Measurements from ENCODE around the gene NBL1.

Gene NBL1

DNA sequence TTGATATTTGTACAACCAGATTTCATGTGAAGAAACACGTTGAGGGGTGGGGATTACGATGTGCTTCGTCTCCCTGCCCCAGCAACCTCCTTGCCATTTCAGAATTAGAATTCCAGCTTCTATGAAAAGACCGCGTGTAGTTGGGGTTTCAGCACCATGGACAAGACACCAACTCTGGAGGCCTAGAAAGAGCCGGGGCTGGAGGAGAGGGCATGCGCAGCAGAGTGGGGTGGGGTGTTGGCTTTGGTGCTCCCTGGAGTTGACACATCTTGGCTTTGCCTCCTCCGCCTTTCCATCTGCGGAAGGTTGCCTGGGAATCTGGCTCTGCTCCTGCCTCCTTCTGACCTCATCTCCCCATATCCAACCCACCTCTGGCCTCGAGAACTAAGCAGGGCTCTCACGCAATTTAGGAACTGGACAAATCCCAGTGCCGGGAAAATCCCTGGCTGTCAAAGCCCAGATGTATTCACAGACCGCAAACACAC is 32.4 kb downstream of the NBL1 start:
- no peak for DNase-seq

DNA sequence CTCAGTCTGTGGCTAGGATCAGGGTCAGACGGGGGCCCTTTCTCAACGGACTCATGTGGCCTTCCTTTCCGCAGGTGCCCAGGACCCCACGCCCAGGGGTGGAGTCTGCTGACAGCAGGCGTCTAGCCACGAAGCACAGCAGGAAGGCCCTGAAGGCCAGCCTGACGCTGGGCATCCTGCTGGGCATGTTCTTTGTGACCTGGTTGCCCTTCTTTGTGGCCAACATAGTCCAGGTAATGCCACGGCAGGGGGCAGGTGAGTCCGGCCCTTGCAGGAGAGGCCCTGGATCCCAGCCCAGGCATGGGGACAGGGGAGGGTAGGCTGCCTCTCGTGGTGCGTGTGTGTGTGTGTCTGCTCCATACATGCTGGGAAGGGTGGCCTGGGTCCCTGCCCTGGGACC is 34.4 kb downstream of the NBL1 start:
- DNase-seq, result no peak

DNA sequence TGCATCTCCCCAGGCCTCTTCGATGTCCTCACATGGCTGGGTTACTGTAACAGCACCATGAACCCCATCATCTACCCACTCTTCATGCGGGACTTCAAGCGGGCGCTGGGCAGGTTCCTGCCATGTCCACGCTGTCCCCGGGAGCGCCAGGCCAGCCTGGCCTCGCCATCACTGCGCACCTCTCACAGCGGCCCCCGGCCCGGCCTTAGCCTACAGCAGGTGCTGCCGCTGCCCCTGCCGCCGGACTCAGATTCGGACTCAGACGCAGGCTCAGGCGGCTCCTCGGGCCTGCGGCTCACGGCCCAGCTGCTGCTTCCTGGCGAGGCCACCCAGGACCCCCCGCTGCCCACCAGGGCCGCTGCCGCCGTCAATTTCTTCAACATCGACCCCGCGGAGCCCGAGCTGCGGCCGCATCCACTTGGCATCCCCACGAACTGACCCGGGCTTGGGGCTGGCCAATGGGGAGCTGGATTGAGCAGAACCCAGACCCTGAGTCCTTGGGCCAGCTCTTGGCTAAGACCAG is 34.9 kb downstream of the NBL1 start:
- DNase-seq, result no peak

DNA sequence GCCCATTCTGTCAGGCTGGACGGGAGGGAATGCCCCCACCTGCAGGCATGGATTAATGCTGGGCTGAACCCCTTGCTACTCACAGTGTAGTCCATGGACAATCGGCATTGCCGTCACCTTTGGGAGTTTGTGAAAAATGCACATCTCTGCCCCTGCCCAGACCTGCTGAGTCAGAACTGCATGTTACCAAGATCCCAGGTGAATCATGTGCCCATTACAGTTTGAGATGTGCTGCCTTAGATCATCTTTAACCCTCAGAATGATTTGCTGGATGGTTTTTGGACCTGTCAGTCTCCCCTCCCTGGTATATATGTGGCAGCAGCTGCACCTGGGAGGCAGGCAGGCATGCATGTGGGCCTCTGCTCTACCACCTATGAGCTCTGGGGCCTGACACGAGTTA is 35.6 kb downstream of the NBL1 start:
- no peak for DNase-seq

DNA sequence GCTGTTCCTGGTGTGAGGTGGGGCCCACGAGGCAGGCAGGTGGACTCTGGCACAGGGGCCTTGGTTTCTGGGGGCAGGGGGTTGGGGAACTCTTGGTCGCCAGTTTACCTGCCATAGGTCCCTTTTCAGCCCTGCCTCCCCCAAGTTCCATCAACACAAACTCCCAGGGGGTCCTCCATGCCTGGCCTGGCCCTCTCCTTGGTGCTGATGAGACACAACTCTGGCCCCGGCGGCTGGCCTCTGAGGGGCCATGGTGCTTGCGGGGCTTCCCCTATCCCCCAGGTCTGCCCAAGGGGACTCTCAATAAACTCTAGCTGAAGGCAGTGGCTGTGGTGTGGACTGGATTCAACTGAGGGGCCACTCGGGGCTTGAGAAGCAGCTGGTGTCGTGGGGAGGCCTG is 36.5 kb downstream of the NBL1 start:
- DNase-seq, result no peak

DNA sequence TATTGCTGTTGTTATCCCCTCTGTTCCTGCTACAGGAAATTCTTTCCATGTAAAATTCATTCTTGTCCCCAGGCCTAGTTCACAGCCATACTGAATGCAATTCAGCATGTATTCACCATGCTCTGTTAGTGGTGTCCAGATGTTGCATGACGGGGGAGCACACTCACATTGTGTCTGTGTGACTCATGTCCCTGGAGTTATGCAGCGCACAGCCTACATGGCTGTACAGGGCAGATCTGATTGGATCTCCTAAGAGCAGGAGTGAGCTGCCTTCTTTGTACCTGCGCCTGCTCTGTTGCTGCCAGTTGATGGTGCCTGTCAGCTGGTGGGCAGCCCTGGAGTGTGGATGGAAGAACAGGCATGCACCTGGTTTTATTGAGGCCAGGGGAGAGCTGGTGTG is 38.1 kb downstream of the NBL1 start:
- DNase-seq, result no peak

DNA sequence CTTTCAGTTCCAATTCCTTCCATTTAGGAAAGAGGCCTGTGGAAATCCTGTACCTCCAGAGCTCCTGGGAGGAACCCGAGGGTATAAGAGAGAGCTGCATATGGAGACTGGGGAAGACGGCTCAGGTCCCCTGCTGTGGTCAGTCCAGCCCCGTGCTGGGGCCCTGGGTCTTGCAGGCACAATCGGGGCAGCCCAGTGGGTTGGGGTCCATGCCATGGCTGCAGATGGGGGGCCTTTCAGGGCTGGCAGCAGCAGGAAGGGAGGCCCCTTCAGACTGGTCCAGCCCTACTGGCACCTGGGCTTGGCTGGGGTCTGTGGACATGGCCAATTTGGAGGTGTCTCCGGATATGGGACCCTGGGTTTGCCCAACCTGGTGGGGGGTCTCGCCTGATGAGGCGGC is 38.8 kb downstream of the NBL1 start:
- DNase-seq, result no peak

DNA sequence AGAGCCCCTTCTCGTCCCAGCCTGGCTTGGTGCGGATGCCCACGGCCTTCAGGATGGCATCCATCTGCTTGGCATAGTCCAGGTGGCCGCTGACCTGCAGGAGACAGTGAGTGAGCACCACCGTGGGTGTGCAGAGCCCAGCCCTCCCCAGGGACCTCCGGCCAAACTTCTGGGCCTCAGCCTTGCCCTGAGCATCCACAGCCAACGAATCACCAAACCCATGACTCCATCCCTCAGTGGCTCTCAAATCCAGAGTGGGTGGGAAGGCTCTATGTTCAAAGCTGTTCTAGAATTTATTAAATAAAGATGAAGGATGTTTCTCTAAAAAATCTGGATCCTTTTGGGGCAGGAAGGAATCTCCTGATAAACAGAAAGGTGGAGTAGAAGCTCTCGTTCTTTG is 39.2 kb downstream of the NBL1 start:
- no peak for DNase-seq

DNA sequence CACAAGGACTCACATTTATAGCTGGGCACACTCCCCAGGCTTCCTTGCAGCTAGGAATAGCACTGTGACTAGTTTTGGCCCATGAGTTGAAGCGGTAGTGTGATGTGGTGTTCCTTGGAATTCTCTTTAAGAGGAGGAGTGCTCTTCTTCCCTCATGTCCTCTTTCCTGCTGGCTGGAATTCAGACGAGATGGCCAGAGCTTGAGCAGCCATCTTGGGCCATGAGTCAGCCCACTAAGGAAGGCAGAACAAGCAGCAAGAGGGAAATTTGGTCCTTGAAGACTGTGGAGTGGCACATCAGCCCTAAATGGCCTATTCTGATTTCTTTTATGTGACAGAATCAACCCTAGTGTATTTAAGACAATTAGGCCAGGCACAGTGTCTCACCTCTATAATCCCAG is 40.6 kb downstream of the NBL1 start:
- no peak for DNase-seq

DNA sequence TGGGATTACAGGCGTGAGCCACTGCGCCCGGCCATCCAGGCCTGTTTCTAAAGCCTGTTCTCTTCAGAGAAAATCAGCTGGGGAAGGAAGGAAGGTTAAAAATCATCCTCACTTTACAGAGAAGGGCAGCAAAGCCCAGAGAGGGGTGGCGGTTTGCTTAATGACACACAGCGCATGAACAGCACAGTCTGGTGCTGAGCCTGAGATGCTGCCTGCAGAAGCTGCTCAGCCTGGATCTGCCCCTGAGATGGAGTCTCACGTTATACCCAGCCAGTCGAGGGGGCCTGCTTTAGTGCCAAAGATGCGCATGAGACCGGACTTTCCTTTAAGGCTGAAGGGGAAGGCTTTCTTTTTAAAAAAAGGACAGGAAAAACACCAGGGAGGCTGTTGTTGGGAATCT is 41.9 kb downstream of the NBL1 start:
- no peak for DNase-seq

DNA sequence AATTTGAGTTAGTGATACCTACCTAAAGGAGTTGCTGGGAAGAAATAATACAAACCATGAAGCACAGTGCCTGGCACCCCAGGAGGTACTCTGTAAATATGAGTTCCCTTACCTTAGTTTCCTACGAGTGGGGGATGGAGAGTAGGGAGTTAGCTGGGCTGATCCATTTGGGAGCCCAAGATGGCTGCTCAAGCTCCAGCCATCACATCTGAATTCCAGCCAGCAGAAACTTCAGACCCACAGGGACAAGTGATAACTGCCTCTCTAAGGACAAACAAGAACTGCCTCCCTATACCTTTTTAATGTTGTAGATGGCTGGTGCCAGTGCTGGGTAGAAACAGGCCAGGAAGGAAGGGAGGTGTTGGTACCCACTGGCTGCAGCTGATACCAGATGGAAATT is 43.3 kb downstream of the NBL1 start:
- no peak for DNase-seq

DNA sequence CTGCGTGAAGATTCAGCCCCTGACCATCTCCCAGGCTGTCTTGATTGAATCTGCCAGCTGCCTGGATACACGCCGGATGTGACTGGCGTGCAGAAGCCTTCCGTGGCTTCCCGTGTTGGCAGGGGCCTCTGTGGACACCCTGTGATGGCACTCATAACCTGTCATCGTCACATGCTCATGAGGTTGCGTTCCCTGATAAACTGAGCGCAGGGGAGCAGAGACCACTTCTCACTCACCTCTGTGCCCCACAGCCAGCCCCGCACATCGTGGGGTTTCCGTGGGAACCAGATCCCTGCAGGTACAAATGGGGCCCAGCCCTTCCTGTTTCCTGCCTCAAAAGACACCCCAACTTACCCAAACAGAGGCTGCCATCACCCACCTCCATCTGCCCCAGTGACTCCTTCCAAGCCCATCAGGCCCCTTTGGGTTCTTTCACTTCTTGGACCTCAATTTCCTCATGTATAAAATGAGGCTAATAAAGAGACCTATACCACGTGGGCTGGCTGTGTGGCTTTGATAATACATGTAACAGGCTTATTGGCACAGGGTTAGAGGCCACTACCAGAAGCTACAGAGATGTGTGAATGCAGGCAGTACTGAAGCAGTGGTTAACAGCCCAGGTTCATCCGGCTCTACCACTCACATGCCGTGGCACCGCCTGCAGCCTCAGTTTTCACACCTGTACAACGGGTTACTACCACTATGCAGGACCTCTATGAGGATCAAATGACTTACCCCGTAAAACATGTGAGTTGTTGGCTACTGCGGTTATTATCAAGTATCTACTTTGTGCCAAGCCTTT is 44.1 kb downstream of the NBL1 start:
- DNase-seq, result peak; percentile 49

DNA sequence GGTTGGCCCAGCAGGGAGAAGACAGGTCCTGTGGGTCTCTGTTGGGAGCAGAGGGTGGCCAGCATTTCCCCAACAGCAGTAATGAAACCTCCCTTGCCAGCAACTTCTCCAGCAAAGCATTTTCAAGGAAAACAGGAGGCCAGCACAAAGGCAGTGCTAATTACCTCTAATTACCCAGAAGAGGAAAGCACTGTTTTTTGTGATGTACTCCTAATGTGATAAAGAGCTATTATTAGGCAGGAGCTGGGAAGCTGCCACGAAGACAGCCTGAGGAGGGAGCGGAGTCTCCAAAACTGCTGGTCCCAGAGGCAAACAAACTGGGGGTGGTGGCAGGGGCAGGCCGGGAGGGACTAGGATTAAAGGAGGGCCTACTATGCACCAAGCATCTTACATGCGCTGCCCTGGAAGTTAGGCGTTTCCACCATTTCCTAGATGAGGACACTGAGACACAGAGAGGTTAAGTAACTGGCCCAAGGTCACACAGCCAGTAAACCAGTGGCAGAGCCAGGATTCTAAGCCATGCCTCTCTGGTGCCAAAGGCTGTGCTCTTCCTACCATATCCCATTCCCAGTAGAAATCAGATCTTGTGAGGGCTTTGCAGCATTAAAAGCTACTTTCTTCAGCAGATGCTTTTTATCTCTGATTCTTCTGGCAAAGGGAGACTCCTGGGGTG is 45.1 kb downstream of the NBL1 start:
- no peak for DNase-seq

DNA sequence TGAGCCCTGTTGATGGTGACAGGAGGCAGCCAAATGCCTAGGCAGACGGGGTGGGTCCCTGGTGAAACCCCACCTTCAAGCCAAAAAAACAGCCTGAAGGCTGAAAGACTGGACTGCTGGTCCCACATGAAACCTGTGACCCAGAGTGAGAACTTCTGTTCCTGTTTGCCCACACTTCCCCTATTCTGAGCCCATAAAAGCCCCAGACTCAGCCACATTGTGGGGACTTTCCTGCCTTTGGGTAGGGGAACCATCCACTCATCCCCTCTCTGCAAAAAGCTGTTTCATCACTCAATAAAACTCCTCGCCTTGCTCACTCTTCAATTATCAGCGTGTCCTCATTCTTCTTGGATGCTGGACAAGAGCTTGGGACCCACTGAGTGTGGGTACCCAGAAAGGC is 45.7 kb downstream of the NBL1 start:
- DNase-seq, result no peak

DNA sequence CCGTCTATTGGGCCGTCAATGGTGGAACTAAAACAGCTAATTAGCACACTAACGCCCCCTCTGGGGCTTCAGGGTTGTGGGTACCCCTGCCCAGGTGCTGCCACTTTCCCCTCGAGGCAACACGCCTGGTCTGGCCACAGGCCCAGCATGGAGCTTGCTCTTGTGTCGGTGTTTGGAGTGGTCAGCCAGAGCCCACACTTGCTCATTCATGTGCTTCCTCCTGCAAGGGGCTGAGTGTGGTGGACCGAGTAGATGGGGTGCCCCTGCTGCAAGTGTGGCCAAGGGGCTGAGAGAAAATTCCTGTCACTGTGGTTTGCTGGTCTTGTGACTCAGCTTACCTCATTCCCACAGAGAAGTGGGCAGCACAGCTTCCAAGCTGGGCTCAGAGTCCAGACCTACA is 46.2 kb downstream of the NBL1 start:
- no peak for DNase-seq

DNA sequence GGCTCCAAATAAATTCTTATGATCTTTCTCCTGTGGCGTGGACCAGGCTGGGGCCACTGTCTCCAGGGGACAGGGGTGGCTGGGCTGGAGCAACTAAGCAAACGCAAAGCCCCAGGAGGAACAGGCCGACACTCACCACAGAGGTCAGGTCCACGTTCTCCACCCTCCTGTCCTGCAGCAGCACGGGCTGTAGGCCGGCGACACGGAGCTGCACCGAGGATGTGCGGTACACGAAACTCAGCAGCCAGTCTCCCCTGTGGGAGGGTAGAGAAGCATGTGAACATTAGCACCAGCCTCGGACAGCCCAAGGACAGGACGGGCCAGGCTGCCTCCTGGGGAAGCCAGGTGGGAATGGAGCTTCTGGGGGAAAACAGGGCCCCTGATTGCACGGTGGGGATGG is 50.2 kb downstream of the NBL1 start:
- no peak for DNase-seq

DNA sequence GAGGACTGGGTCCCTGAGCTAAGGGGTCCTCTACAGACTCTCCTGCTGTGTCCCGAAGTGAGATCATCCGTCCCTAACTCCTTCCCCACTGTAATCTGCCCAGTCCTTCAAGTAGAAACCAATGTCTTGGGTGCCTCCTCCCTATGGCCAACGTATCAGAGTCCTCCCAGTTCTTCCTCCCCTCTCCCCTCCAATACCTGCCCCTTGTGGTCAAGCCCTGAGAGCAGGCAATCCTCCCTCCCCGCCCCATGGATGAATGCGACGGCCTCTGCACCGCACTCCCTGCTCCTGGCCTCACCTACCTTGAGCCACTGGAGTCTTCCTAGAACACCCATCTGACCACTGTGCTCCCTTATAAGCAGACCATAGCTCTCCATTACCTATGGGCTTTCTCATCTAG is 51.7 kb downstream of the NBL1 start:
- DNase-seq, result no peak

DNA sequence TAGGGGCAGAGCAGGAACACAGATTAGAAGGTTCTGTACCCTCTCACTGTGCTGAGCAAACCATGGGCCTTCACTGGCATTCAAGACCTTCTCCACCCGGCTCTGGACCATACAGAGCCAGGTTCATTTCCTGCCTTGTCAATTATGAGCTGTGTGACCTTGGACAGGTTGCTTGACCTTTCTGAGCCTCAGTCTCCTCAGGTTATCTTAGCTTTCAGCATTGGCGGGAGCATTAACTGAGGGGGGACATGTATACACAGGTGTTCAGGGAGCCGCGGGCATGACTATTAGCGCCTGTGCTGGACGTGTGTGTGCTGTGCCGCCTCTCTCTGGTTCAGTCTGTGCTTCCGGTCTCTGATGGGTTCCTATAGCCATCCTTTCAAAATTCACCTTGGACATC is 52.7 kb downstream of the NBL1 start:
- DNase-seq, result no peak

DNA sequence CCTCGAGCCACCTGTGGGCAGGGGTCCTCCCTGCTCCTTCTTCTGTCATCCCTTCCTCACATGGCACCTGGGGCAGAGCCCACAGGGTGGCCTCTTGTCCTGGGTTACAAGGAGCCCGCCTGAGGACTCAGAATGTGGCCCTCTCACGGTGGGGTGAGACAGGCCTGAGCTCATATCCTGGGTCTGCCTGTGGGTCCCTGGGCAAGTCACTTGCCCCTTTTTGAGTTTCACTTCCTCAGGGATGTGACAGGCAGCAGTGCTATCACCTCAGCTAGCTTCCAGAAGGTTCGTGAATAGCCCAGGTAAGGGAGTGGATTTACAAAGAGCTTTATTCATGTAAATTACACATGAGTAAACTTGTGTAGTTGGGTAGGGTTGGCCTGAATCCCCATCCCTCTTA is 54.1 kb downstream of the NBL1 start:
- DNase-seq, result no peak

DNA sequence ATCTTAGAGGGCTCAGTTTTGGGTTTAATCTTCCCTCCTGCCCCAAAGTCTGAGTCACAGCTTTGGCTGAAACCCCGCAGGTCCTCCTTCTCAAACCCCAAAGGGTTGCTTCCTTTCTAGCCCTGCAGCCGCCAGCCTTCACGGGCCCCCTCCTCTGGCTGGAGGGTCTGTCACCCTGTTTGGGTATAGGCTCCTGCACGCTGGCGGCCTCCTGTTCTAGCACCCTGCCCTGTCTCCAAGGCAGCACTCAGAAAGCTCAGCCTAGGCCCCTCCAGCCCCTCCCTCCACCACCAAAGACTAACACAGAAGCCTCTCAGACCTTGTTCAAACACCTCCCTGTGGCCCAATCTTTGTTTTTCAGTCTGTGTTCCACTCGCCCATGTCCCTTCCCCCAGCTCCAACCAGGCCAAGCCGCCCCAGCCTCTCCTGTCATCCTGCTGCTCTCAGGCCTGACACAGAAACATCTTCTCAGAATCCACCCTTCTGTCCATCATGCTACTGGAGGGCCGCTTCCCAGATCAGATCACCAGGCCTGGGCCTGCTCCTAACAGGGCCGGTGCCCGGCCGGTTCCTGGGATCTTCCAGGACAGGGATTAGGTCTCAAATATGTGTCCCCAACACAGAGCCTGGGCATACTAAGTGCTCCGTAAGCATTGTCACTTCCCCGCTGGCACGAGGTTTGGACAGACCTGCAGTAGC is 56.1 kb downstream of the NBL1 start:
- no peak for DNase-seq

DNA sequence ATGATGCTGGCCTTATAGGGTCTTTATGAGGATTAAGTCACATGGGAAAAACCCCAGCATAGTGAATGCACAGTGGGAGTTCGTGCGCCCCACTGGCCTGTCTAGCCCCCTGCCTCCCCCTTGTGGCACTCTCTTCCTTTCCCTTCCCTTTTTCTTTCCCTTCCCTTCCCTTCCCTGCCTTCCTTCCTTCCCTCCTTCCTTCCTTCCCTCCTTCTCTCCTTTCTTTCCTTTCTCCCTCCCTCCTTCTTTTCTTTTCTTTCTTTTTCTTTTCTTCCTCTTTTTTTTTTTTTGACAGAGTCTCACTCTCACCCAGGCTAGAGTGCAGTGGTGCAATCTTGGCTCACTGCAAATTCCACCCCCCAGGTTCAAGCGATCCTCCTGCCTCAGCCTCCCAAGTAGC is 59.2 kb downstream of the NBL1 start:
- DNase-seq, result no peak

DNA sequence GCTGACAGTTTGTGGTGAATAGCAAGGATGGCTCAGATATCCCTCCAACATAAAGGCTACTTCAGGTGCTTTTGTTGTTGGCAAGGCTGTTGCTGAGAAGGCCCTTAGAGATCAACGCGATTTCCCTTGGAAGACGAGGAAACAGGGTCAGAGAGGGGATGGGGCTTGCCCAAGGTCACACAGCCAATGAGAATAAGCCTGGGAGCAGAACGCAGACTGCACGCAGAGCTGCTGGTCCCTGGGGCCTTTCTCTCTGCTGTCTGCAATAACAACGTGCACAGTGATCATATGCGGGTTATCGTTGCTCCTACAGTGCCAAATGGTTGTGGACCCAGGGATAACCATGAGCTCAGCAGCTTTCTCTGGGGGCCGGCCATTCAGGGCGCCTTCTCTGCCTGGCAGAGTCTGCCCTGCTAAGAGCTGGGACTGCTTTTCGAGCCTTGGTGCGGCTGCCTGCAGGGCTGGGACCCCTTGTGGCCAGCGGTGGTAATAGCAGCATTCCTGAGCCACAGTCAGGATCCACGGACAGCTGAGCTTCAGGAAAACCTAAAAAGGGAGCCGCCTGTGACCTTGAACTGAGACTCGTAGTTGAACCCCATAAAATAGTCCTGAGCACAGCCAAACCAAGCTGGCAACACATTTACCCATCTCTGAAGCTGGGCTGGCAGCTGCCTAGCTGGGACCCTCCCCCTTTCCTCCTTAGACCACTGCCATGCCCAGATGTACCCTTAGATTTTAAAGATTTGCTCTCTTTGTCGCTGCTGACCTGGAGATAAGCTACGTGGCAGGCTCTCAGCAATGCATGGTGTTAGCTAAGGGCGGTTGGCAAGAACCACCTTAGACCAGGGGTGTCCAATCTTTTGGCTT is 60.4 kb downstream of the NBL1 start:
- DNase-seq, result peak; percentile 66

DNA sequence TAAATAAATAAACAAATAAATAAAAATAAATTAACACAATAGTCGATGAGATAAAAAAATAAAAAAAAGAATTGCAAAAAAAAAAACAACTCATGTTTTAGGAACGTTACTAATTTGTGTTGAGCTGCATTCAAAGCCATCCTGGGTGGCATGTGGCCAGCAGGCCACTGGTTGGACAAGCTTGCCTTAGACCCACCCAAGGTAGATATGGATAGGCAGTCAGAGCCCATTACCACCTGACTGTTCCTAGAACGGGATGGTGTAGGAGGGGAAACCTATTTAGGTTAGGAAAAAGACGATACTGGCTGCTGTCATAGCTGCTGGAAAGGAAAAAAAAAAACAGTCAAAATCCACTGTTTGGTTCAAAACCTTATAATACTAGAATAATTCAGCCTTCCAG is 61.4 kb downstream of the NBL1 start:
- no peak for DNase-seq
